ENCODE measurements around the gene SLCO2A1. TPM values are rescaled to one million over a fixed set of nuclear protein-coding genes. Genes with fewer than 3 reads are reported as not detected.
A peak's percentile ranks its signal among the peaks of the same experiment; 100 is the strongest.

The SLCO2A1 gene
- total RNA-seq, 1 donor, result 0.36 TPM

DNA sequence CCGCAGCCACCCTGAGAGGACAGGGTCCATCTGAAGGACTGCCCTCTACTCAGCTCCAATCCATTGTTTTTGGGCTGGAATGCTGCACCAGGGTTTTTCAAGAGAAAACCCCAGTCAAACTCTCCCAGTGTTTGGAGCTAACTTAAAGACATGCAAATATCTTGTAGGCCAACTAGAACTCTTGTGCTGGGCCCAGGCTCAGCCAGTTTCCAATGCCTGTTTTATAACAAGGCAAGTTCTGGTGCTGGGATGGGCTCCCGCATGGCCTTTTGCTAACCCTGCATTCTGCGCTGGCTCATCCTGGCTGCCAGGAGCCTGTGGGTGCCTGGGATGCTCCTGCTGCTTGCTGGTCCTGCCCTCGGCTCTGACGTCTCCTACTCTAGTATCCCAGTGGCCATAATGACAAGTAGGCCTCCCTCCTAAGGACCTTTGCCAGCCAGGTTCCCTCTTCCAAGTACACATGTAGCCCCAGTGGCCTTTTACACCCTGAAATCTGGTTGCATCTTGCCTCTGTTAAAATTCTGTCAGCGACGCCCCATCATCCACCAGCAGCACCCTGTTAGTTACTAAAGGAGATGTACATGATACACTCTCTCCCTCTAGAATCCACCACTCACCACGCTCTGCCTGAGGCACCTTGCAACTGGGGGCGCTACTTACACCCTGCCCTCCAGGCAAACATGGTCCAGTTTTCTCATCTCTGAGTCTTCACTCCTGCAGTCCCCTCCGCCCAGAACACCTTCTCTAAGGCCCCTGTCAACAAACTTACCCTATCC, 103.6 kb downstream of the SLCO2A1 start:
- no peak overlapping the region for H3K4me3 ChIP-seq (ENCODE audit: insufficient read depth, low read length)
- H3K27ac ChIP-seq (ENCODE audit: low read depth, low read length), result no peak overlapping the region
- no peaks in the 10 kb centered on the region for H3K36me3 ChIP-seq (ENCODE audit: insufficient read depth, low read length)
- no peaks in the 10 kb centered on the region for H4K20me1 ChIP-seq (ENCODE audit: insufficient read depth, low read length)
- peak; percentile 79 for DNase-seq (ENCODE audit: insufficient read length, low spot score, missing footprints)
- H3K4me2 ChIP-seq (ENCODE audit: insufficient read depth, low read length), result no peak overlapping the region
- peaks cover 16% of the 10 kb centered on the region for H3K4me1 ChIP-seq (ENCODE audit: insufficient read depth, low read length)
- H3K27me3 ChIP-seq (ENCODE audit: insufficient read depth, low read length), result peaks cover 8% of the 10 kb centered on the region
- H3K79me2 ChIP-seq (ENCODE audit: insufficient read depth, low read length), result no peaks in the 10 kb centered on the region
- H3K9me3 ChIP-seq (ENCODE audit: low read depth, low read length), result no peaks in the 10 kb centered on the region
- TF ChIP-seq, protein P1, sequence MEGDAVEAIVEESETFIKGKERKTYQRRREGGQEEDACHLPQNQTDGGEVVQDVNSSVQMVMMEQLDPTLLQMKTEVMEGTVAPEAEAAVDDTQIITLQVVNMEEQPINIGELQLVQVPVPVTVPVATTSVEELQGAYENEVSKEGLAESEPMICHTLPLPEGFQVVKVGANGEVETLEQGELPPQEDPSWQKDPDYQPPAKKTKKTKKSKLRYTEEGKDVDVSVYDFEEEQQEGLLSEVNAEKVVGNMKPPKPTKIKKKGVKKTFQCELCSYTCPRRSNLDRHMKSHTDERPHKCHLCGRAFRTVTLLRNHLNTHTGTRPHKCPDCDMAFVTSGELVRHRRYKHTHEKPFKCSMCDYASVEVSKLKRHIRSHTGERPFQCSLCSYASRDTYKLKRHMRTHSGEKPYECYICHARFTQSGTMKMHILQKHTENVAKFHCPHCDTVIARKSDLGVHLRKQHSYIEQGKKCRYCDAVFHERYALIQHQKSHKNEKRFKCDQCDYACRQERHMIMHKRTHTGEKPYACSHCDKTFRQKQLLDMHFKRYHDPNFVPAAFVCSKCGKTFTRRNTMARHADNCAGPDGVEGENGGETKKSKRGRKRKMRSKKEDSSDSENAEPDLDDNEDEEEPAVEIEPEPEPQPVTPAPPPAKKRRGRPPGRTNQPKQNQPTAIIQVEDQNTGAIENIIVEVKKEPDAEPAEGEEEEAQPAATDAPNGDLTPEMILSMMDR (IDR thresholded peaks at IDR 0.05; ENCODE audit: extremely low read depth, low read depth, low read length), result no peak
- H2AFZ ChIP-seq (ENCODE audit: low read length), result no peak overlapping the region

DNA sequence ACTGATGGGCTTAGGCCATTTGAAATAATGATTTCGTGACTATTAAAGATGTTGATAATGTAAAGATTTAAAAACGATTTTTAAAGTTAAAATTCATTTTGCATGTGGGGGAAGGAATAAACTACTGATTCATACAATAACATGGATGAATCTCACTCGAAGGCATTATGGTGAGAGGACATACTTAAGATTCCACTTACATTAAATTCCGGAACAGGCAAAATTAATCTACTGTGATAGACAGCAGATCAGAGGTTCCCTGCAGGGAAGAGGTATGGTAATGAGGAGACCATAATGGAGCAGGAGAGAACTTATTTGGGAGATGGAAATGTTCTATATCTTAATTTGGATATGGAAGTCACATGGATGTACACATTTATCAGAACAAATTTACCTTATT, 105.7 kb downstream of the SLCO2A1 start:
- DNase-seq (ENCODE audit: insufficient read length, low spot score, missing footprints), result peak; percentile 90
- Histone ChIP-seq H3K27ac (ENCODE audit: low read depth, low read length) (no peak overlapping the region), H3K4me2 (ENCODE audit: insufficient read depth, low read length) (no peak overlapping the region), H2AFZ (ENCODE audit: low read length) (no peak overlapping the region), H3K4me3 (ENCODE audit: insufficient read depth, low read length) (no peak overlapping the region), H3K4me1 (ENCODE audit: insufficient read depth, low read length) (peaks cover 16% of the 10 kb centered on the region), H3K9me3 (ENCODE audit: low read depth, low read length) (no peaks in the 10 kb centered on the region), H3K79me2 (ENCODE audit: insufficient read depth, low read length) (no peaks in the 10 kb centered on the region), H3K36me3 (ENCODE audit: insufficient read depth, low read length) (no peaks in the 10 kb centered on the region), H4K20me1 (ENCODE audit: insufficient read depth, low read length) (no peaks in the 10 kb centered on the region), H3K27me3 (ENCODE audit: insufficient read depth, low read length) (peaks cover 16% of the 10 kb centered on the region)
- TF ChIP-seq, protein P1 (IDR thresholded peaks at IDR 0.05; ENCODE audit: extremely low read depth, low read depth, low read length), result no peak

DNA sequence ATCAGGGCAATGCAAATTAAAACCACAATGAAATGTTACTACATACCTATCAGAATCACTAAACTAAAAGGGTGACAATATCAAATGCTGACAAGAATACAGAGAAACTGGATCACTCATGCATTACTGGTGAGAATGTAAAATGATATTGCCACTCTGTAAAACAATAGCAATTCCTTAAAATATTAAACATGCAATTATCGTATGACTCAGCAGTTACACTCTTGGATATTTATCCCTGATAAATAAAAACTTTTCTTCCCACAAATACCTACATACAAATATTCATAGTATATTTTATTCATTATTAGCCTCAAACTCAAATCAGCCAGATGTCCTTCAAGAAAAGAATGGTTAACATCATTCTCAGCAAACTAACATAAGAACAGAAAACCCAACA, 108.1 kb downstream of the SLCO2A1 start:
- no peak overlapping the region for H3K27ac ChIP-seq (ENCODE audit: low read depth, low read length)
- no peaks in the 10 kb centered on the region for H3K36me3 ChIP-seq (ENCODE audit: insufficient read depth, low read length)
- H3K4me2 ChIP-seq (ENCODE audit: insufficient read depth, low read length), result no peak overlapping the region
- H3K4me1 ChIP-seq (ENCODE audit: insufficient read depth, low read length), result peaks cover 8% of the 10 kb centered on the region
- DNase-seq (ENCODE audit: insufficient read length, low spot score, missing footprints), result no peak
- peaks cover 7% of the 10 kb centered on the region for H3K27me3 ChIP-seq (ENCODE audit: insufficient read depth, low read length)
- TF ChIP-seq, protein P1 (IDR thresholded peaks at IDR 0.05; ENCODE audit: extremely low read depth, low read depth, low read length), result no peak
- no peak overlapping the region for H2AFZ ChIP-seq (ENCODE audit: low read length)
- no peaks in the 10 kb centered on the region for H4K20me1 ChIP-seq (ENCODE audit: insufficient read depth, low read length)
- H3K79me2 ChIP-seq (ENCODE audit: insufficient read depth, low read length), result no peaks in the 10 kb centered on the region
- no peaks in the 10 kb centered on the region for H3K9me3 ChIP-seq (ENCODE audit: low read depth, low read length)
- no peak overlapping the region for H3K4me3 ChIP-seq (ENCODE audit: insufficient read depth, low read length)

DNA sequence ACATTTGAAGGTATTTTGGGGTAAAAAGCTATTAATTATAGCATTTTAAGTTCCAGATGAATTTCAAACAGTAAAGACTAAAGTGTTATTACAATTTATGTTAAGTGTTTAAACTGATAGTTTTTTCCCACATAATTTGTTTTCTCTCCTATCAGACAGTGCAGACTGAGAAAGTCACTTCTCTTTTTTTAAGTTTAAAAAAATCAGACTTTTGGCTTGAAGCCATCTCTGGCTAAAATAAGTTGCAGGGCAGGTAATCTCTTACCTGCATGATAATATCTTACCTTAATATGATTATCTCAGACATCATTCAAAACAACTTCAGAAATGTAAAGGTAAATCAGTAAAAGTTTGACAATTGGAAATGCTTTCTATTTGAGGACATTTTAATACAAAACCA, 112.6 kb downstream of the SLCO2A1 start:
- Histone ChIP-seq H3K9me3 (ENCODE audit: low read depth, low read length) (no peaks in the 10 kb centered on the region), H3K27me3 (ENCODE audit: insufficient read depth, low read length) (peaks cover 22% of the 10 kb centered on the region), H3K27ac (ENCODE audit: low read depth, low read length) (no peak overlapping the region), H3K4me3 (ENCODE audit: insufficient read depth, low read length) (no peak overlapping the region), H3K4me2 (ENCODE audit: insufficient read depth, low read length) (no peak overlapping the region), H4K20me1 (ENCODE audit: insufficient read depth, low read length) (no peaks in the 10 kb centered on the region), H2AFZ (ENCODE audit: low read length) (no peak overlapping the region), H3K79me2 (ENCODE audit: insufficient read depth, low read length) (no peaks in the 10 kb centered on the region), H3K4me1 (ENCODE audit: insufficient read depth, low read length) (no peaks in the 10 kb centered on the region), H3K36me3 (ENCODE audit: insufficient read depth, low read length) (no peaks in the 10 kb centered on the region)
- no peak for DNase-seq (ENCODE audit: insufficient read length, low spot score, missing footprints)
- TF ChIP-seq, protein P1 (IDR thresholded peaks at IDR 0.05; ENCODE audit: extremely low read depth, low read depth, low read length), result no peak

All from osteoblast (primary cell).